GM06990 (cell line): ENCODE results near the gene PLEKHA6.
"Not testable (repeated sequence)": the region's sequence is repeated elsewhere in the genome, so short reads cannot be mapped to it uniquely, and the experiment has no call there.

Experiments used
- DNase-seq: peaks from one replicate; pipeline ENCODE4 v3.0.0-alpha.2; 2011; ENCODE audit not compliant: insufficient read length; ENCODE audit errors: extremely low read depth
- H3K27me3 ChIP-seq: replicated peaks from 2 replicates; pipeline ENCODE4 v1.6.0; 2011; ENCODE audit warnings: low read length; ENCODE audit not compliant: control insufficient read depth, insufficient read depth
- H3K36me3 ChIP-seq: 2 replicates; pipeline ENCODE4 v1.5.1; 2011; ENCODE audit warnings: low read length; ENCODE audit not compliant: control insufficient read depth, insufficient read depth
- H3K4me3 ChIP-seq: replicated peaks from 2 replicates; pipeline ENCODE4 v1.5.1; 2011; ENCODE audit warnings: low read depth, mild to moderate bottlenecking, control low read depth, low read length
- CTCF ChIP-seq: IDR thresholded peaks from 2 replicates; pipeline ENCODE4 v1.5.1; 2011; ENCODE audit warnings: low read length, control low read depth, mild to moderate bottlenecking, inconsistent platforms; ENCODE audit not compliant: insufficient read depth, poor library complexity, severe bottlenecking

The PLEKHA6 gene

DNA sequence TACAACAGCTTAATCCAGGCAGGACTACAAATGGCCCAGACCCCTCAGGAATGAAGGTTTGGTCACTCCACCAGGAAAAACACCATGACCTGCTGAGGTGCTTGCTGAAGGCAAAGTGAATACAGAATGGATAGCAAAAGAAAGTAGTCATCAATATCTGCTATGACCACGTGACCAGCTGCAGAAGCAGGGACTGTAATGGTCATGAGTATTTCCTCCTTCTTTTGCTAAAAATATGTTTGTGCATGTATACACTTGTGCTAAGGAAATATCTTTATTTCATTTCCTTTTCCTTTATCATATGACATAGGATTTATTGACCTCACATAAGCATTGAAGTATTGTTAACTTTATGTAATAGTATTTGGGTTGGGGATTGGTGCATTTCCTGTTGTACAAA, 119.5 kb downstream of the PLEKHA6 start:
- Histone ChIP-seq H3K4me3 (no peak overlapping the region), H3K27me3 (no peaks in the 10 kb centered on the region; the same call in 1 of the 2 replicates), H3K36me3 (no peaks in the 10 kb centered on the region)
- no peak for DNase-seq
- TF ChIP-seq CTCF: no peak

GRCh38 chr1:204239401-204239800, 120.3 kb downstream of the PLEKHA6 start:
- H3K36me3 ChIP-seq, H3K4me3 ChIP-seq, DNase-seq, H3K27me3 ChIP-seq: not testable (repeated sequence)

- not testable (repeated sequence) for DNase-seq, H3K27me3 ChIP-seq, H3K36me3 ChIP-seq, H3K4me3 ChIP-seq
Observed at GRCh38 chr1:204238520-204238919, 121.2 kb downstream of the PLEKHA6 start.

- DNase-seq, H3K27me3 ChIP-seq, H3K4me3 ChIP-seq, H3K36me3 ChIP-seq: not testable (repeated sequence)
Observed at GRCh38 chr1:204237515-204237914, 122.2 kb downstream of the PLEKHA6 start.

- Histone ChIP-seq H3K27me3 (no peaks in the 10 kb centered on the region; the same call in none of the 2 replicates), H3K4me3 (no peak overlapping the region), H3K36me3 (no peaks in the 10 kb centered on the region)
- no peak for DNase-seq
- no peak for TF ChIP-seq CTCF
Observed at GRCh38 chr1:204232526-204232925, 127.2 kb downstream of the PLEKHA6 start.

- Histone ChIP-seq H3K36me3 (no peaks in the 10 kb centered on the region), H3K27me3 (no peaks in the 10 kb centered on the region; the same call in 1 of the 2 replicates), H3K4me3 (no peak overlapping the region)
- no peak for TF ChIP-seq CTCF
- DNase-seq: no peak
Observed at GRCh38 chr1:204230211-204230610, 129.5 kb downstream of the PLEKHA6 start.

DNA sequence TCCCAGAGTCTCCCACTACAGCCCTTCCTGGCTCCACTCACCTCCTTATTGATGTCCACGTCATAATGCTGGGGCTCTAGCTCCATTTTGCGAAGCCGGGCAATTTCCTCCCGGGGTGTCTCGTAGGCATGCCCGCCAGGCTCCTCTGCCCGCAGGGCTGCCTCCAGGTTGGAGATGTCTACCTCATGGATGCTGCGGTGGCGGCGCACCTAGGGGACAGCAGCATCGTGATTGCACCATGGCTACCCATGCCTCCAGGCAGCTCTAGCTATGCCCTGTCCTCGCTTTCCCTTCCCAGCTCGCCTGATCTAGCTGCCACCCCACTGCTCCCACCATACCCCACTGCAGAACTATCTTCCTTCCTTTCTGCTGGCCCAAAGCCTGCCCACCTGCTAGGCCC, 130.8 kb downstream of the PLEKHA6 start:
- no peak overlapping the region for H3K4me3 ChIP-seq
- TF ChIP-seq CTCF: no peak

More for the DNA sequence above, 130.8 kb downstream of the PLEKHA6 start:
- no peak for DNase-seq
- no peaks in the 10 kb centered on the region for H3K36me3 ChIP-seq
- H3K27me3 ChIP-seq: no peaks in the 10 kb centered on the region; the same call in 1 of the 2 replicates
